ENCODE results near the gene GSG1. TPM values are rescaled to one million over a fixed set of nuclear protein-coding genes. Genes with fewer than 3 reads are reported as not detected.
A peak's percentile ranks its signal among the peaks of the same experiment; 100 is the strongest.

Gene GSG1
- total RNA-seq, 1 donor from 2014 or later: not detected

DNA sequence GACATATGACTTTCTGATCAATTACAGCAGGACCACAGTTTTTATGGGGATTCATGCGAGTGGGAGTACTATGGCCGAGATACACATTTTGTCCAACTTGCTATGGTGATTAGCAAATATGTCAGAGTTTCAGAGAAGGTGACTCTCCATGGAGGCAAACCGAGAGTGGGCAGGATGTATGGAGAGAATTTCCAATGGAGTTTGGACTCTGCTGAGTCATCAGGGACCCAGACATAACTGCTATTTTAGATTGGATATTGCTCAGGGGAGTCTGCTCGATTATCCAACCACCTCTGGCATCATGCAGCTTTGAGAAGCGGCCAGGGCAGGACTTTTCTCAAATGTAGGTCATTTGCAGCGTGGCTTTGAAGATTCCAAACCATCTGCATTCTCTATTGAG lies 9.5 kb upstream of the GSG1 start:
- Histone ChIP-seq H3K27me3 (ENCODE audit: low read depth) (no peaks in the 10 kb centered on the region), H3K27ac (replicated peaks) (no peak overlapping the region), H3K4me3 (no peak overlapping the region), H3K36me3 (no peaks in the 10 kb centered on the region), H3K9me3 (replicated peaks) (peaks cover 13% of the 10 kb centered on the region), H3K4me1 (peaks cover 41% of the 10 kb centered on the region)
- no peak for DNase-seq
- intact Hi-C loops (cut with micrococcal nuclease): no loop called here
- TF ChIP-seq CTCF (IDR thresholded peaks at IDR 0.05; ENCODE audit: borderline replicate concordance): no peak

DNA sequence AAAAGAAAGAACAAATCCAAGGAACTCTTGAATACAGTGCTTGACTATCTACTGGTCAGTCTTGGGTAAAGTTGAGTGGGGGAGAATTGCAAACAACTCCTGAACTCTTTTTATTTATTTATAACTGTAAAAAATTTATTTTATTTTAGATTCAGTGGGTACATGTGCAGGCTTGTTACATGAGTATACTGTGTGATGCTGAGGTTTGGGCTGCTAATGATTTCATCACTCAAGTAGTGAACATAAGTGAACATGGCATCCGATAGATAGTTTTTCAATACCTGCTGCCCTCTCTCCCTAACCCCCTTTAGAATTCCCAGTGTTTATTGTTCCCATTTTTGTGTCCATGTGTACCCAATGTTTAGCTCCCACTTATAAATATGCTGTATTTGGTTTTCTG lies 3.2 kb upstream of the GSG1 start:
- H3K27me3 ChIP-seq (ENCODE audit: low read depth): no peaks in the 10 kb centered on the region
- DNase-seq: no peak
- intact Hi-C loops (cut with micrococcal nuclease): no loop called here
- H3K36me3 ChIP-seq: no peaks in the 10 kb centered on the region
- no peak for TF ChIP-seq CTCF (IDR thresholded peaks at IDR 0.05; ENCODE audit: borderline replicate concordance)
- H3K4me3 ChIP-seq: no peak overlapping the region
- peaks cover 8% of the 10 kb centered on the region for H3K4me1 ChIP-seq
- H3K9me3 ChIP-seq (replicated peaks): peaks cover 8% of the 10 kb centered on the region
- H3K27ac ChIP-seq (replicated peaks): no peak overlapping the region

GRCh38 chr12:13105781-13106180 lies 2.3 kb upstream of the GSG1 start:
- H3K36me3 ChIP-seq: no peaks in the 10 kb centered on the region
- intact Hi-C loops (cut with micrococcal nuclease): no loop called here
- H3K9me3 ChIP-seq (replicated peaks): peaks cover 7% of the 10 kb centered on the region
- no peak for TF ChIP-seq CTCF (IDR thresholded peaks at IDR 0.05; ENCODE audit: borderline replicate concordance)
- H3K27me3 ChIP-seq (ENCODE audit: low read depth): no peaks in the 10 kb centered on the region
- no peak overlapping the region for H3K4me3 ChIP-seq
- H3K4me1 ChIP-seq: peaks cover 14% of the 10 kb centered on the region
- H3K27ac ChIP-seq (replicated peaks): no peak overlapping the region
- no peak for DNase-seq

DNA sequence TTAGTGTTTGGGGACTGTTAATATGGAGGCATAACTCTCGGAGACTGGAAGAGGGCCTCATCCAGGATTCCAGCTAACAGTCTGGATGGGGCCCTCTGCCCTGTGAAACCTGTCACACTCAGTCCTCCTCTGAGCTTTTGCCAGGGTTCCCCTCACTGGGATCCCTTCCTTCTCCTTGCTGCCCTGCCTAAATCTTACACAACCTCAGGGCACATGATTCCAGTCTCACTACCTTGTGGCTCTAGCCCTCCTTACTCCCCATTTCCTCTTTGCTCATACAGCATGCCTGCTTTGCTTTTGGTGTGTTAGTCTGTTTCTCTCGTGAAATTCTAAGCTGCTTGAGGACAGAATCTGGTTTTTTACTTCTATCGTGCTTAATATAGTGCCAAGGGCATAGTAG lies 942 bp upstream of the GSG1 start:
- no peak overlapping the region for H3K27ac ChIP-seq (replicated peaks)
- peaks cover 7% of the 10 kb centered on the region for H3K9me3 ChIP-seq (replicated peaks)
- H3K27me3 ChIP-seq (ENCODE audit: low read depth): no peaks in the 10 kb centered on the region
- intact Hi-C loops (cut with micrococcal nuclease): loop anchor here (5.0 kb wide), 1 partner anchor 98 kb away; no protein-coding TSS in a partner anchor
- TF ChIP-seq CTCF (IDR thresholded peaks at IDR 0.05; ENCODE audit: borderline replicate concordance): no peak
- DNase-seq: no peak
- H3K36me3 ChIP-seq: no peaks in the 10 kb centered on the region
- no peak overlapping the region for H3K4me3 ChIP-seq
- H3K4me1 ChIP-seq: peaks cover 27% of the 10 kb centered on the region

DNA sequence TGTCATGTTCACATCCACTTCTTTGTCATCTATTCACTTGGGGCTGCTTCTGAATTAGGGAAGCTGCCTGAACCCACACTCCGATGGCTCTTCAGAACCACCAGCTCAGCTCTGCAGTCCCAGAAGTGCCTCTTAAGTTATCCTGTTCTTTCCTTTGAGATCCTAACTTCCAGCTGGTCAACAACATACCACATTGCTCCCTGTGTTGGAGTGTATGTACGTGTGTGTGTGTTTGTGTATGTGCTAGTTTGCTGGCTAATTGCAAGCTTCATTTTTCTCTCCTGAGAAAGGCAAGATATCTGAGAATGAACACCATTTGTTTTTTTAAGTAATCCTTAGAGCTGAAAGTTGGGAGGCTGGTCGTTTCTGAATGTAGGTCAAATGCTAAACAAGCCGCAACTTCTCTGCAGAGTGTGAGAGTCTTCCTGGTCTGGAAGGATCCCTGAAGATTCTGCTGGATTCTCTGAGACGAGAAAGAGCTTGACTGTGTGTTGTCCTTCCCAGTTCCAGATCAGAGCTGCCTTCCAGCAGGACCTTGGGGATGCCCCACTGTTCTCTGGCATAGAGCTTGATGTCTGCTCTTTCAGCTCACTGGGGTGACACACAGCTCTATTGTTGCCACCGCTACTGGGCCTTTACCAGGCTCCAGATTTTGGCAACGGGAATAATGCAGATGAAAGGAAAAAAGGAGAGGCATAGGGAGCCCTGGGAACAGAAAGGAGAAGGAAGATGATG lies 839 bp downstream of the GSG1 start:
- Histone ChIP-seq H3K36me3 (no peaks in the 10 kb centered on the region), H3K4me1 (peaks cover 45% of the 10 kb centered on the region), H3K27ac (replicated peaks) (peak overlapping the region; percentile 93), H3K4me3 (no peak overlapping the region), H3K27me3 (ENCODE audit: low read depth) (no peaks in the 10 kb centered on the region), H3K9me3 (replicated peaks) (no peaks in the 10 kb centered on the region)
- DNase-seq: no peak
- TF ChIP-seq CTCF (IDR thresholded peaks at IDR 0.05; ENCODE audit: borderline replicate concordance): no peak
- intact Hi-C loops (cut with micrococcal nuclease): loop anchor here (5.0 kb wide), 1 partner anchor 100 kb away; no protein-coding TSS in a partner anchor

Data from left ventricle myocardium inferior (tissue), 1 donor.